ENCODE data around the gene ASCL5. TPM values are rescaled to one million over a fixed set of nuclear protein-coding genes. Genes with fewer than 3 reads are reported as not detected.

ASCL5 gene
- total RNA-seq, 1 donor = not detected

- DNase-seq (ENCODE audit: low read depth) = no peak
- H3K4me3 ChIP-seq (ENCODE audit: low read depth, low read length) = no peak overlapping the region
- TF ChIP-seq CTCF (IDR thresholded peaks at IDR 0.05; ENCODE audit: insufficient read depth, low read depth, low read length) = no peak
Observed at GRCh38 chr1:201080135-201080534, 46.8 kb downstream of the ASCL5 start.

- H3K4me3 ChIP-seq (ENCODE audit: low read depth, low read length) = no peak overlapping the region
- DNase-seq (ENCODE audit: low read depth) = no peak
- TF ChIP-seq CTCF (IDR thresholded peaks at IDR 0.05; ENCODE audit: insufficient read depth, low read depth, low read length) = no peak
Observed at GRCh38 chr1:201077736-201078135, 49.2 kb downstream of the ASCL5 start.

DNA sequence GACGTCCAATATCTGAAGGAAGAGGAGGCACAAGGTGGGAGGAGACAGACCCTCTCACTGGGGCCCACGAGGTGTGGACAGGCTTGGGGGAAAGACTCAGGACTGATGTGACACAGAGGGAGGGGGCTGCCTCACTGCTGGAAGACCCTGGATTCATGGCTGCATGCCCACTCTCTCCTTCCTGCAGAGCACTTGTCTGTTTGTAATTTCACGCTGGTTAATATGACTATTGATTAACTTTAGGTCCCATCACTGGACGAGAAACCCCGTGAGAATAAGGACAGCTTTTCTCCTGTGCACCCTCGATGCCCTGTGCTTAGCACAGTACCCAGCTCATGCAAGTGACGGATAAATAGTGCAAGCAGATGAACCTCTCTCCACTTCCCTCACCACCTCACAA, 49.9 kb downstream of the ASCL5 start:
- no peak for TF ChIP-seq CTCF (IDR thresholded peaks at IDR 0.05; ENCODE audit: insufficient read depth, low read depth, low read length)
- DNase-seq (ENCODE audit: low read depth) = no peak
- H3K4me3 ChIP-seq (ENCODE audit: low read depth, low read length) = no peak overlapping the region

DNA sequence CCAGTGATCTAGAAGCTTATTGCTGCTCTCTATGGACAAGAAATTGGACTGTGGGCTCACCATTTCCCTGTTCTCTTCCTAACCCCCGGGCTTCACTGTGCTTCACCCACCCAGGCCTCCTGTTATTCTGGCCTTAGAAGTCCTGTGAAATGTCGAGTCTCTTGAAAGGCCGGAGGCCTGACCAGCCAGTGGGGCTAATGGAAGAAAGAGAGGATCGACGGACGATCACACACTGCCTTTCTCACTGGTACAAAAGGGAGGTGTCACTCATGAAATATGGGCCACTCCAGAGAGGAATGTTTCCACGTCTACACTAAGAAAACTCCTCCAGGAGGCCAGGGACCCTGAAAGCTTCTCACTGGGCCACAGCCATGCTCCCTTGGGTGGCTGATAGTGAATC, 50.9 kb downstream of the ASCL5 start:
- no peak for DNase-seq (ENCODE audit: low read depth)
- TF ChIP-seq CTCF (IDR thresholded peaks at IDR 0.05; ENCODE audit: insufficient read depth, low read depth, low read length) = no peak
- H3K4me3 ChIP-seq (ENCODE audit: low read depth, low read length) = no peak overlapping the region

DNA sequence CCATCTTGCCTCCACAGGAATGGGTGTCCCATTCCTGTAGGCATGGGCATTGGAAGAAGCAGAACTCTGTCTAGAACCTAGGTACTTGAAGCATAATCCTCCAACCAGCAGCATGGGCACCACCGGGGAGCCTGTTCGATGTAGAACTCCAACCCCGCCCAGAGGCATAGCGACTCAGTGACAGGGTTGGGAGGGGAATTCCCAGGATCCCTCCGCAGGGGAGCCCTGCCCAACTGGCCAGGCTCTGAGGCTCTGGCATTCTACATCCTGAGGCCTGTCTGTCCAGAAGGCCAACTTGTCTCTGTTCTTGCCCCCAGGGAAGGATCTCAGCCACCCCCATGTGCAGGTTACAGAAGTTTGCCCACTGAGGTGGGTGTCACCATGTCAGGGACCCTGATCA, 53.0 kb downstream of the ASCL5 start:
- no peak for TF ChIP-seq CTCF (IDR thresholded peaks at IDR 0.05; ENCODE audit: insufficient read depth, low read depth, low read length)
- no peak for DNase-seq (ENCODE audit: low read depth)
- no peak overlapping the region for H3K4me3 ChIP-seq (ENCODE audit: low read depth, low read length)

DNA sequence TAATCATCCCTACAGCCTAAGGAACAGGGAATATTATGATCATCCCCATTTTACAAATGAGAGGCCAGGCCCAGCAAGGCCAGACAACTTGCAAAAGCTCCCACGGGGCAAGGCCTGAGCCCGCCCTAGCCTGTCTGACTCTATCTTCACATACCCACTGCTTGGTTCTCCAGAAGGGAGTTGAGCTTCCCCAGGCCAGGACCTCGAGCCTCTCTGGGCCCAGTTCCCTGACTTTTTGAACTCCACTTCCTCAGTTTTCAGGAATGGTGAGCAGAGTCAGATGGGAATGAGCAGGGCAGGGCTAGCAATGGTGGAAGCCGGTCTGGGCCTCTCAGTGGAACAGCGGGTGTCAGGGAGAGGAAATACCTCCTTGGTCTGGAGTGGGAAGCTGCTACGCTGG, 54.1 kb downstream of the ASCL5 start:
- TF ChIP-seq CTCF (IDR thresholded peaks at IDR 0.05; ENCODE audit: insufficient read depth, low read depth, low read length) = no peak
- H3K4me3 ChIP-seq (ENCODE audit: low read depth, low read length) = no peak overlapping the region
- DNase-seq (ENCODE audit: low read depth) = no peak

- TF ChIP-seq CTCF (IDR thresholded peaks at IDR 0.05; ENCODE audit: insufficient read depth, low read depth, low read length) = no peak
- H3K4me3 ChIP-seq (ENCODE audit: low read depth, low read length) = no peak overlapping the region
- no peak for DNase-seq (ENCODE audit: low read depth)
Observed at GRCh38 chr1:201072149-201072548, 54.8 kb downstream of the ASCL5 start.
